GM18858 (cell line): ENCODE results near the gene FAM180B.
A peak's percentile ranks its signal among the peaks of the same experiment; 100 is the strongest.

Source experiments
- ATAC-seq: cut with Tn5 transposase; IDR thresholded peaks from one replicate; pipeline ENCODE4 v1.9.1; 2021; ENCODE audit not compliant: unreplicated experiment

Gene FAM180B

GRCh38 chr11:47566149-47566698 is 20.3 kb upstream of the FAM180B start:
- ATAC-seq, result no peak

GRCh38 chr11:47569646-47570045 is 16.8 kb upstream of the FAM180B start:
- ATAC-seq, result no peak

GRCh38 chr11:47570651-47571356 is 15.7 kb upstream of the FAM180B start:
- ATAC-seq, result no peak

GRCh38 chr11:47571357-47571729 is 15.1 kb upstream of the FAM180B start:
- no peak for ATAC-seq

- ATAC-seq, result no peak
These were observed 14.6 kb upstream of the FAM180B start for GRCh38 chr11:47571895-47572294.

- no peak for ATAC-seq
These were observed 13.7 kb upstream of the FAM180B start for GRCh38 chr11:47572715-47573255.

GRCh38 chr11:47573321-47573720 is 13.2 kb upstream of the FAM180B start:
- ATAC-seq, result no peak

GRCh38 chr11:47577460-47578041 is 8.9 kb upstream of the FAM180B start:
- ATAC-seq, result no peak

GRCh38 chr11:47578524-47579494 is 7.7 kb upstream of the FAM180B start, which contains the start of the genes KBTBD4 and NDUFS3:
TSS of gene KBTBD4 (minus strand) at chr11:47578970. CDS start at chr11:47578951, 19 bp downstream.
TSS of gene NDUFS3 (plus strand) at chr11:47579074. CDS start at chr11:47579092, 18 bp downstream.
- peak; percentile 86 for ATAC-seq

GRCh38 chr11:47583844-47584243 is 2.6 kb upstream of the FAM180B start:
- no peak for ATAC-seq

- ATAC-seq, result no peak
These were observed 700 bp downstream of the FAM180B start for GRCh38 chr11:47587039-47587716.

GRCh38 chr11:47587723-47588326 is 1.3 kb downstream of the FAM180B start:
- ATAC-seq, result no peak

- no peak for ATAC-seq
These were observed 2.6 kb downstream of the FAM180B start for GRCh38 chr11:47589118-47589517.

GRCh38 chr11:47589584-47589976 is 3.1 kb downstream of the FAM180B start:
- ATAC-seq, result no peak

GRCh38 chr11:47589977-47590861 is 3.7 kb downstream of the FAM180B start:
- ATAC-seq, result no peak

- no peak for ATAC-seq
These were observed 5.3 kb downstream of the FAM180B start for GRCh38 chr11:47591764-47592163.

- ATAC-seq, result no peak
These were observed 5.8 kb downstream of the FAM180B start for GRCh38 chr11:47592251-47592650.

- ATAC-seq, result no peak
These were observed 6.5 kb downstream of the FAM180B start for GRCh38 chr11:47592970-47593369.

- ATAC-seq, result no peak
These were observed 7.0 kb downstream of the FAM180B start for GRCh38 chr11:47593492-47593933.
